DMS153 treated with DMSO at 0.1 percent for 48 hours (cell line): ENCODE results near the gene THSD7A.
A peak's percentile ranks its signal among the peaks of the same experiment; 100 is the strongest.
"Not testable (repeated sequence)": the region's sequence is repeated elsewhere in the genome, so short reads cannot be mapped to it uniquely, and the experiment has no call there.

Source experiments
- DNase-seq: peaks from one replicate; lab custom pipeline; 2025; ENCODE audit not compliant: unreplicated experiment; lab: John Stamatoyannopoulos, UW

Gene THSD7A

GRCh38 chr7:11533229-11533820 is 298.7 kb downstream of the THSD7A start:
- peak; percentile 80 for DNase-seq

DNA sequence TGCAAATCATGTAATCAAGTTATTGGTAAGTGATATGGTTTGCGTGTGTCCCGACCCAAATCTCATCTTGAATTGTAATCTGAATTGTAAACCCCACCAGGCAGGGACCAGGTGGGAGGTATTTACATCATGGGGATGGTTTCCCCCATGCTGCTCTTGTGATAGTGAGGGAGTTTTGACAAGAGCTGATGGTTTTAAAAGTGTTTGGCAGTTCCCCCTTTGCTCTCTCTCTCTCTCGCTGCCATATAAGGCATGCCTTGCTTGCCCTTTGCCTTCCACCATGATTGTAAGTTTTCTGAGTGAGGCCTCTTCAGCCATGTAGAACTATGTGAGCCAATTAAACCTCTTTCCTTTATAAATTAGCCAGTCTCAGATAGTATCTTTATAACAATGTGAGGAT is 302.6 kb downstream of the THSD7A start:
- no peak for DNase-seq

- no peak for DNase-seq
Observed at GRCh38 chr7:11527707-11528106, 304.3 kb downstream of the THSD7A start.

DNA sequence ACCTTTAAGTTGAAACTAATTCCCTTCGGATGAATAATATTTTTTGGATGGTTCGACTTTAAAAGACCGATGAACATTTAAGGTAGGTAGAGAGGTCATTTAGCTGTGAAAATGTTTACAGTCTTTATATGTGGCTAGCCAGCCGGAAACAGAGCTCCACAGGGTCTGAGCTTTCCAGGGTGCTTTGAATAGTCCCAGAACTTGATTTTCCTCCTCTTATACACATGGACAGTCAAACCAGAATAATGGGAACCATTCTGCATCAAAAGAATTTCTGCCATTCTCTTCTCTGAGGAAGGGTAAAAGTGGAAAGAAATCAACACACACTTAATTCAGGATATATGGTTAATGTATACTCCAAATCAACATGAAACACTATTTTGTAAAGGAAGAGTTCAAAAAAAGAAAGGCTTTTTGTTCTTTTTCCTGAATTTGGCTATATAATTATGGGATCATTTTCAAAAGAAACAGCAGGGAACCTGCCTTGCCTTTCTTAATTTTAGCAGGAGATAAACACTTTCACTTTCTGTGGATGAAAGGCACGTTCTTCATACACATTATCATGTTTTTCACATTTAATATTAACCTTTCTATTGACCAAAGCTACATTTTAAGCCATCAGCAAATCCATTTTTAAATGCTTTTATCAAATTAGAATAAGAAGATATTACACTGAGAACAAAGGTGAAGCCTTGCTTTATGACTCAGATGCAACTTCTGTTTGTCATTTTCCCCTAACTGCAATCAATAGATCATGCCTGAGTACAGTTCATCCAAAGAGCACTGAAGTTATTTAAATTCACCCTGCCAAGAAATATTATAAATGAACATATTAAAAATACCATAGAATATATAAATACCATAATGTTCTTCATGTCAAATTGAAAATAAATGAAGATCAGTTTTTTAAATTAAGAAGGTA is 307.3 kb downstream of the THSD7A start:
- DNase-seq: peak; percentile 19

DNA sequence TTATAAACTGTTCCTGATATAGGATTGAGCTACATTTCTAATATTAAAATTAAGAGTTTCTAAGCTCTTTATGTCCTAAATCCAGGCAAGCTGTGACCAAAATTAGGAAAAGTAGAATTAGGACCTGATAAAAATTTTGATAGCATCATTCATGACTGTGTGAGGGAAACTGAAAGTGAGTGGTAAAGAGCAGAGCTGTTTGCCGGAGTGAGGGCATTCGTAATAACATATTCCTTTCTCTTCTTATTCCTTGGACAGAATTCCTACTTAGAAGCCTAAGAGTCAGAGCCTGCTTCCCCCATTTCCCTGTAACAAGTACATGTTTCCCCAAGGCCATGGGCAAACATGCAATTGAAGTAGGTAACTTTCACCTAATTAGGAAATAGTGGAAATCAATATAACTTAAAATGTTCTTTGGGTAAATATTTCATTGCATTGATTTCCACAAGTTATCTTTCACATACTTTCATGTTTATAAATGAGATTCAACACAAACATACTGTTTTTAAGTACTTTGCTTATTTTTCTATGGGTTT is 310.0 kb downstream of the THSD7A start:
- DNase-seq: not testable (repeated sequence)

DNA sequence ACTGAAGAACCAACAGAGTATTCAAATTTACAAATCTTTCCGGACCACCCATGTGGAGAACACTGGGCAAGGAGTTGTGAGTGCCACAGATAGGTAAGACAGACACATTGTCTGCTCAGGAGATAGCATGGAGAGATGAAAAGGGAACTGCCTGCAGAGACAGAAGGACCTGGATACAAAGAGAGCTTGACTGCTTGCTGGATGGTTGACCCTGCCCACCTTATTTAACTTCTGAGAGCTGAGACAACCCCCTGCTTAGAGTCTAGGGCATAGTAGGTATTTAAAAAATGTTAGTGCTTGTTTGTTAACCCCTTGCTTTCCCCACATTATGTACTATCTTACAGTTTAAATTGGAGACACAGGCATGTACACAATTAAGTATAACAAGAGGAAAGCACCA is 314.1 kb downstream of the THSD7A start:
- no peak for DNase-seq

- no peak for DNase-seq
Observed at GRCh38 chr7:11516328-11516727, 315.7 kb downstream of the THSD7A start.

DNA sequence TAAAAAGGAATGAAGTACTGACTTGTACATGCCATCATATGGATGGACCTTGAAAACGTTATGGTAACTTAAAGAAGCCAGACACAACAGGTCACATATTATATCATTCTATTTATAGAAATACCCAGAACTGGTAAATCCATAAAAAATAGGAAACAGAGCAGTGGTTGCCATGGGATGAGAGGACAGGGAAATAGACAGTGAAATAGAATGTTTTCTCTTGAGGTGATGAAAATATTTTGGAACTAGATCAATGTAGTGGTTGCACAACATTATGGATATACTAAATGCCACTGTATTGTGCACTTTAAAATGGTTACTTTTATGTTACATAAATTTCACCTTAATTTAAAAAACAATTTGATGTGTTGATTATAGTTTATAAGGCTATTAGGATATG is 318.5 kb downstream of the THSD7A start:
- DNase-seq: no peak

GRCh38 chr7:11507929-11508328 is 324.1 kb downstream of the THSD7A start:
- no peak for DNase-seq

DNA sequence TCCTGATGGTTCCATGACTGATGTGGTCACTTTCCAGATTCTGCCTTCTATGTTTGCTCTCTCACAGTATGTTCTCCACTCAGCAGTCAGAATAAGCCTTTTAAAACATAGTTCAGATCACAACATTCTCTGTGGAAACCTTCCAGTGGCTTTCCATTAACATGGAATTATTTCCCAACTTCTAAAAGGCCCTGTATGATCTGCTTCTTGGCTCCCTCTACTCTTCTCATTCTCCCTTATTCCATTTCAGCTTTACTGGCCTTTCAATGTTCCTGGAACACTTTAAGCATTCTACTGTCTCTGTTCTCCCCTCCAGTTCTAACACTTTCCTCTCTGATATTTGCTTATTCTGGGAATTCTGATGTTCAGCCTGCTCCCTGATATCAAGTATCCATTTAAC is 325.6 kb downstream of the THSD7A start:
- DNase-seq: no peak

GRCh38 chr7:11505471-11505985 is 326.5 kb downstream of the THSD7A start:
- DNase-seq: no peak

DNA sequence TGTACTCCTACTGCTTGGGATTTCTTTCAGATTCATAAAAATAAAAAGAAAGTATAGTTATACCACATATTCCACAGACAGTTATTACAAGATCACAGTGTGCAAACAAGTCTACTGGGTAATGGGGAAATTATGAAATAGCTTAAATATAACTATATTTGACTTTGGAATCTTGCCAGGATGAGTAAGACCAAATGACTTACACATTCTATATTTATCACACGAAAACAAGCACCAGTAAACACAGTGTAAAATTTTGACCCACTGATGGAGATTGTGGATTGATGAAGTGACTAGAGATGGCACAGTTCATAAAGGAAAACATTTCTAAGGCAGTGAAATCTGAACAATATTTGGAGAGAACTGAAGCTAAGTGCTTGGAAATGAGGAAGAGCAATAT is 339.7 kb downstream of the THSD7A start:
- no peak for DNase-seq

DNA sequence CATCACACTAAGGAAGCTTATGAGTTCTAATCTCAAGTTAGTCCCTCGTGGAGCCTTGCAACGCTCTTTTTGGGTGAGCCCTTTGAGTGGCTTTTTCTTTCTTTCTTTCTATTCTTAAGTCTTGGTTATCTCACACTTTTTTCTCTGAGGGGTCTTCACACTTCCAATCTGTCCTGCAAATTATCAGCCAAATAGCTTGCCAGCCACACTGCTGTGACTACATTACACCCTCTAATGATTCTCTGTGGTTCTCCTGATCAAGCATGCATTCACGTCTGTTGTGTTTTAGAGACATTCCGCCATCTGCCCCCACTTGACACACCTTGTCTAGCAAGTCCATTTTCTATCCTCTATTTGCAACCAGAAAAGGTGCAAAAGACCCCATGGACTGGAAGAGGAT is 340.2 kb downstream of the THSD7A start:
- DNase-seq: no peak

DNA sequence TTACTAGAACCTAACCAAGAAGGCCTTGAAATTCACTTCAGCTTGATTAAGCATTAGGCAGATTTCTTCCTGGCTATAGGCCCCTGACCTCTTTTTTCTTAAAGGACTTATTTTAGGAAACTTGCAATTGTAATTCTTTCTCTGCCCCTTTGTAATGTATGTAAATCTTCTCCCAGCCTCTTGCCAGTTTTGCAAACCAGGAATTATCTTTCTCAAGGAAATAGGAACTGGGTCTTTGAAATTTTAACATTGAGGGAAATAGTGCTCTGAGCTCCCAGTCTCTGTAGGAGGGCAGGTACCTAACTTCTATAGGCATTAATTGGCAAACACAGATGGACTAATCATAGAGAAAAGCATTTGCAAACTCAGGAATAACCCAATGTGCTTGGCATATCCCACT is 342.7 kb downstream of the THSD7A start:
- DNase-seq: no peak

GRCh38 chr7:11486271-11486670 is 345.7 kb downstream of the THSD7A start:
- DNase-seq: no peak

DNA sequence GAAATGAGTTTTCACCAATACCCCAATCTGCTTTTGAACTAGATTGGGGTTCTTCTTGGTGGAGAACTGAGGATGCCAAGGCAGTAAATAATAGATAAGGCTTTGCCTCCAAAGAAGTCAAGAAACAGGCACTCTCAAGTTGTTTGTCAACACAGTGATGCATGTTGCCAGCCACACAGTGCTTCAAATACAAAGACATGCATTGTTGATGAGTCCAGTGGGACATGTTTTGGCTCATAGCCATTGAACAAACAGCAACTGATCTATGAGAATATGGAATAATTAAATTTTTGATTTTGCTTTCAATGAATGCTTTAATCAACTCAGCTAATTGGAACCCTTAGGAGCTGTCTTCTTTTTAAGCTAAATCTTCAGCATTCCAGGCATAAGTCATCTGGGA is 346.4 kb downstream of the THSD7A start:
- no peak for DNase-seq

DNA sequence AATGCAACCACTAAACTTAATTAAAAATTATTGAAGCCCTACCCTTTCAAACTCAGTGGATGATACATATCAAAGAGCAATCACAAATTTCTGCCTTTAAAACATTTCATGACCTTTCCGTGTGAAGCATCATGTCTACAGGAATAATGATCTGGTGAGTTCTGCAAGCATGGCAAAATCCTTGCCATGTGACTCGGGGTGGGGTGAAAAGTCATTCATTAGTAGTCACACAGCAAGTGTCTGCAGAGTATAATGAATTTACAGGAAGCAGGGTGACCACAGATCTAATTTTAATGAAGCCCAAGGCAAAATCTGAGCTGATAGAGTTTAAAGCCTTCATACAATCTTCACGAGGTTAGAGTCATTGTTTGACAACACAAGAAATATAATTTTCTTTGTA is 351.9 kb downstream of the THSD7A start:
- DNase-seq: no peak

- DNase-seq: no peak
Observed at GRCh38 chr7:11478882-11479281, 353.1 kb downstream of the THSD7A start.

- no peak for DNase-seq
Observed at GRCh38 chr7:11478426-11478825, 353.6 kb downstream of the THSD7A start.

DNA sequence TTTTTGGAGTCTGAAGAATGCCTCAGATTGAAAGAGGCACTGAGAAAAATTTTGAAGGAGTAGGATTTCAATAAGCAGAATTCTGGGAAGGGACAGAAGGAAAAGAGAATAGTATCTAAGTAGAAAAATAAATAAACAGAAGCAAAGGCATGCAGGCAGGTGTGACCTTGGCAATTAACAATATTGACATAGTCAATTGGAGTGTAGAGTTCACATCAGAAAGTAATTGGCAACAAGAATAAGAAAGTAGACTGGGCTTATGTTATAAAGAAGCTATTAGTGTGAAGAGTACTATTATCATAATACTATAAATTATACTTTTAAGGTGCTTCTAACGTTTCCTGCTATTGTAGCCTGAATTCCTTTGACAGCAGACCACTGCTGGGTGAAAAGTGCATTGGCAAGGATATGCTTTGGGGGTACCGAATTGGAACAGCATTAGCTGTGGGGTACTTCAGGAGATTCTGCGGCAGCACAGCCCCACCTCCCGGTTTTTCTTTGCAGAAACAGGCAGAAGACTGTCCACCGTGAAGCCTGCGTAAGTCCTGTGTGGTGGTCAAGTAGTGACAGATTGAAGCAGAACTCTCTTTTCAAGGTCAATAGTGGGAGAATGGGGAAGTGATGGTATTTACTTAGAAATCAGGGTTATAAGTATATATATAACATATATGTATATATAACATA is 357.0 kb downstream of the THSD7A start:
- DNase-seq: no peak

DNA sequence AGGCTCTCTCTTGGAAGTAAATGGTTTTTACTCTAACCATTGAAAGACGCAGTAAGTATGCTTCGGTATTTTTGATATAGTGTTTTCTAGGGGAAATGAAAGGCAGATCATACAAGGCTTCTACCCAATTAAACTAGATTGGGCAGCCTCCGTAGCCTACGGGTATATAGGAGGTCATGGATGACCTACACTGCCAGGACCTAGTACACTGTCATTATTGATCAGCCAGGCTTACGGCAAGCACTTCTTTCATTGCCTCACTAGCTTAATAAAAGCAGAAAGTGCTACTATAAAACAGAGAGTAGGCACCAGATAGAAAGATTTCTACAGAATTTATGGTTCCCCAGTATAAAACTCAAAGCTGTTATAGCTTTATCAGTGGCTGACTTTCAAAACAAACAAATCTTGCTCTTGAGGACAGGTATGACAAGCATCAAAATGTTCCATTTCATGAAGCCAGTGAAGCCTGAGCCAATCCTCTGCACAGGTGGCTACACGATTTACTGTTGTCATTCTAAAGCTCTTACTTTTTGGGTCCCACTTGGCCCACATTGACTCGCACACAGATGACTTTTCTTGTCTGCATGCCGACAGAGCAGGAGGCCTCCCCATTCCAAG is 358.1 kb downstream of the THSD7A start:
- no peak for DNase-seq
